SK-N-SH (cell line): Measurements from ENCODE around the gene GLYR1. TPM values are rescaled to one million over a fixed set of nuclear protein-coding genes. Genes with fewer than 3 reads are reported as not detected.

Experiments
- CTCF ChIA-PET: fragments of 300-600, 350-600 bp; formaldehyde crosslinking; extraction: SDS; loops from one replicate; lab custom pipeline; 2021; lab: Yijun Ruan, JAX
- POLR2A ChIA-PET: fragments of 350-600 bp; sonication (Branson Sonifier 250); formaldehyde crosslinking; extraction: SDS; loops from one replicate; lab custom pipeline; 2020; ENCODE audit warnings: antibody characterized with exemption, inconsistent platforms; lab: Yijun Ruan, JAX
- DNase-seq: peaks from one replicate; pipeline ENCODE4 v3.0.0; 2012
- H2AFZ ChIP-seq: fragments of 200-600 bp; sonication (generic); 2 replicates; pipeline ENCODE4 v1.8.1; 2016; ENCODE audit warnings: antibody characterized with exemption, mild to moderate bottlenecking, low read depth
- H3F3A ChIP-seq: fragments of 200-600 bp; sonication (generic); replicated peaks from 2 replicates; pipeline ENCODE3; 2016; ENCODE audit warnings: antibody characterized with exemption, mild to moderate bottlenecking; ENCODE audit not compliant: insufficient read depth
- H3K27ac ChIP-seq, 2 experiments: fragments of 200-500 bp in 1 of 2; fragments of 200-600 bp in 1 of 2; sonication (Bioruptor generic) in 1 of 2; sonication (generic), shearing (Covaris generic) in 1 of 2; 2 replicates each; pipeline versions ENCODE4 v1.5.1 to v1.6.1; 2014 to 2016; ENCODE audit warnings: low read depth in 2 of 2, inconsistent platforms in 1 of 2, low read length in 1 of 2, mild to moderate bottlenecking in 1 of 2, mixed read lengths in 1 of 2
- H3K27me3 ChIP-seq: fragments of 200-600 bp; sonication (generic), shearing (Covaris generic); 2 replicates; pipeline ENCODE4 v1.6.1; 2016; ENCODE audit warnings: mixed run types; ENCODE audit not compliant: insufficient read depth
- H3K36me3 ChIP-seq, 2 experiments: fragments of 200-500 bp in 1 of 2; fragments of 200-600 bp in 1 of 2; sonication (Bioruptor generic) in 1 of 2; sonication (generic) in 1 of 2; replicated peaks in 1 of 2; 2 replicates each; pipeline versions ENCODE3 to v1.5.1; 2014 to 2016; ENCODE audit warnings: low read length in 1 of 2, mild to moderate bottlenecking in 1 of 2; ENCODE audit not compliant: insufficient read depth in 2 of 2, control insufficient read depth in 1 of 2
- H3K4me1 ChIP-seq, 2 experiments: fragments of 200-500 bp in 1 of 2; fragments of 200-600 bp in 1 of 2; sonication (Bioruptor generic) in 1 of 2; sonication (generic), shearing (Covaris generic) in 1 of 2; 2 replicates each; pipeline versions ENCODE4 v1.5.1 to v1.6.1; 2014 to 2016; ENCODE audit warnings: low read depth in 1 of 2, low read length in 1 of 2, mixed run types in 1 of 2; ENCODE audit not compliant: insufficient read depth in 2 of 2, control insufficient read depth in 1 of 2
- H3K4me2 ChIP-seq: fragments of 200-600 bp; sonication (generic), shearing (Covaris generic); 2 replicates; pipeline ENCODE4 v1.6.1; 2017; ENCODE audit warnings: mixed run types
- H3K4me3 ChIP-seq, 2 experiments: fragments of 200-500 bp in 1 of 2; fragments of 200-600 bp in 1 of 2; sonication (Bioruptor generic) in 1 of 2; sonication (generic), shearing (Covaris generic) in 1 of 2; 2 replicates each; pipeline versions ENCODE4 v1.5.1 to v1.8.1; 2014 to 2016; ENCODE audit warnings: low read depth in 2 of 2, inconsistent platforms in 1 of 2, low read length in 1 of 2, mild to moderate bottlenecking in 1 of 2, mixed read lengths in 1 of 2, moderate library complexity in 1 of 2
- H3K79me2 ChIP-seq: fragments of 200-600 bp; sonication (generic); 2 replicates; pipeline ENCODE4 v1.8.1; 2017; ENCODE audit warnings: mild to moderate bottlenecking; ENCODE audit not compliant: insufficient read depth
- H3K9ac ChIP-seq: fragments of 200-600 bp; sonication (generic); 2 replicates; pipeline ENCODE4 v1.6.1; 2017; ENCODE audit warnings: mixed run types
- H3K9me2 ChIP-seq: fragments of 200-600 bp; sonication (generic); 2 replicates; pipeline ENCODE4 v1.6.1; 2017; ENCODE audit warnings: mixed run types
- H3K9me3 ChIP-seq: fragments of 200-600 bp; sonication (generic); 2 replicates; pipeline ENCODE4 v1.6.1; 2017; ENCODE audit warnings: mixed run types, mild to moderate bottlenecking, moderate library complexity
- H4K20me1 ChIP-seq: fragments of 200-600 bp; sonication (generic); 2 replicates; pipeline ENCODE4 v1.6.1; 2017; ENCODE audit warnings: mild to moderate bottlenecking, mixed run types; ENCODE audit not compliant: insufficient read depth
- CHD2 ChIP-seq: fragments of 150-350 bp; IDR thresholded peaks from 2 replicates; pipeline ENCODE4 v1.6.1; 2018; ENCODE audit warnings: low read length; ENCODE audit not compliant: partially characterized antibody
- ELF1 ChIP-seq: IDR thresholded peaks from 2 replicates; pipeline ENCODE4 v1.4.0; 2012
- FOSL2 ChIP-seq: IDR thresholded peaks from 2 replicates; pipeline ENCODE4 v1.4.0; 2012; ENCODE audit warnings: low read depth, mild to moderate bottlenecking, moderate library complexity, borderline replicate concordance
- NFIC ChIP-seq: IDR thresholded peaks from 2 replicates; pipeline ENCODE4 v1.4.0; 2012; ENCODE audit warnings: borderline replicate concordance
- NRF1 ChIP-seq: IDR thresholded peaks from 2 replicates; pipeline ENCODE4 v1.6.1; 2012; ENCODE audit warnings: low read depth, mild to moderate bottlenecking, low read length
- POLR2AphosphoS5 ChIP-seq: IDR thresholded peaks from 2 replicates; pipeline ENCODE4 v1.6.1; 2012; ENCODE audit warnings: low read depth, low read length
- RAD21 ChIP-seq: IDR thresholded peaks from 2 replicates; pipeline ENCODE4 v1.6.1; 2012; ENCODE audit warnings: mild to moderate bottlenecking, low read length
- RFX5 ChIP-seq: IDR thresholded peaks from 2 replicates; pipeline ENCODE4 v1.6.1; 2012; ENCODE audit warnings: mild to moderate bottlenecking, improper control_type of control experiment, low read length
- SIN3A ChIP-seq: IDR thresholded peaks from 2 replicates; pipeline ENCODE4 v1.6.1; 2012; ENCODE audit warnings: low read depth, mild to moderate bottlenecking, low read length, moderate library complexity, borderline replicate concordance
- YY1 ChIP-seq: IDR thresholded peaks from 2 replicates; pipeline ENCODE4 v1.4.0; 2012; ENCODE audit warnings: low read depth, mild to moderate bottlenecking
- WGBS: methylation state at CpG from one replicate; pipeline ENCODE4 v1.1.6; 2017; ENCODE audit warnings: low lambda C conversion rate; 5-methylcytosine and 5-hydroxymethylcytosine counted together
- polyA plus RNA-seq, 3 experiments: library from polyadenylated mRNA; depleted of rRNA; stranded (reverse); fragments of >200 nt; gene quantifications; 2 replicates each; pipeline ENCODE4 v1.2.3, GENCODE V29; 2012
- TF ChIP-seq, protein P1 (sequence below): IDR thresholded peaks from 2 replicates; pipeline ENCODE4; 2012
- TF ChIP-seq, protein P2 (sequence below): fragments of 150-350 bp; IDR thresholded peaks from 2 replicates; pipeline ENCODE4 v1.6.1; 2017; ENCODE audit warnings: antibody characterized with exemption, low read length, low read depth, borderline replicate concordance
- TF ChIP-seq, protein P3 (sequence below): fragments of 200-600 bp; sonication (generic); IDR thresholded peaks from 2 replicates; pipeline ENCODE4 v1.6.1; 2017; ENCODE audit warnings: antibody characterized with exemption, mild to moderate bottlenecking, moderate library complexity
- TF ChIP-seq, protein P4 (sequence below): IDR thresholded peaks from 2 replicates; pipeline ENCODE4 v1.6.1; 2012; ENCODE audit warnings: mild to moderate bottlenecking, low read depth, low read length, moderate library complexity
- TF ChIP-seq, protein P5 (sequence below): IDR thresholded peaks from 2 replicates; pipeline ENCODE4 v1.4.0; 2012; ENCODE audit warnings: low read depth, borderline replicate concordance

Gene GLYR1
- polyA plus RNA-seq, 1 of the 3 experiments (the other 2 are of a cell fraction) = 40.1 TPM

DNA sequence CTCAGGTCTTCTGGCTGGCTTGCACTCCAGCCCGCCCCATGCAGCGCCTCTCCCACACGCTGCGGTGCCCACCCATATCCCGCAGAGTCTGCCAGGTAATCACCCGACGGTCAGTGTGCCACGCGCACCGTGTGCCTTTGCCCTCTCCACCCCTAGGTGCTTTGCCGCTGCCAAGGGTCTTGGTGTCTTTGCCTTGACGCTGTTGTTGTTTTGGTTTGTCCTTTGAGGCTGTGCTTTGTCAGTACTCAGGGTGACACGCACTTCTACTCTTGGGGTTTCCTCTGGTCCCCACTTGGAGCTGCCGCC, 30.2 kb upstream of the GLYR1 start:
- TF ChIP-seq POLR2AphosphoS5 (no peak), FOSL2 (no peak), SIN3A (no peak), YY1 (no peak)
- TF ChIP-seq, protein P1, sequence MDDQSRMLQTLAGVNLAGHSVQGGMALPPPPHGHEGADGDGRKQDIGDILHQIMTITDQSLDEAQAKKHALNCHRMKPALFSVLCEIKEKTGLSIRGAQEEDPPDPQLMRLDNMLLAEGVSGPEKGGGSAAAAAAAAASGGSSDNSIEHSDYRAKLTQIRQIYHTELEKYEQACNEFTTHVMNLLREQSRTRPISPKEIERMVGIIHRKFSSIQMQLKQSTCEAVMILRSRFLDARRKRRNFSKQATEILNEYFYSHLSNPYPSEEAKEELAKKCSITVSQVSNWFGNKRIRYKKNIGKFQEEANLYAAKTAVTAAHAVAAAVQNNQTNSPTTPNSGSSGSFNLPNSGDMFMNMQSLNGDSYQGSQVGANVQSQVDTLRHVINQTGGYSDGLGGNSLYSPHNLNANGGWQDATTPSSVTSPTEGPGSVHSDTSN = no peak
- TF ChIP-seq, protein P2, sequence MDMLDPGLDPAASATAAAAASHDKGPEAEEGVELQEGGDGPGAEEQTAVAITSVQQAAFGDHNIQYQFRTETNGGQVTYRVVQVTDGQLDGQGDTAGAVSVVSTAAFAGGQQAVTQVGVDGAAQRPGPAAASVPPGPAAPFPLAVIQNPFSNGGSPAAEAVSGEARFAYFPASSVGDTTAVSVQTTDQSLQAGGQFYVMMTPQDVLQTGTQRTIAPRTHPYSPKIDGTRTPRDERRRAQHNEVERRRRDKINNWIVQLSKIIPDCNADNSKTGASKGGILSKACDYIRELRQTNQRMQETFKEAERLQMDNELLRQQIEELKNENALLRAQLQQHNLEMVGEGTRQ = no peak
- TF ChIP-seq, protein P3, sequence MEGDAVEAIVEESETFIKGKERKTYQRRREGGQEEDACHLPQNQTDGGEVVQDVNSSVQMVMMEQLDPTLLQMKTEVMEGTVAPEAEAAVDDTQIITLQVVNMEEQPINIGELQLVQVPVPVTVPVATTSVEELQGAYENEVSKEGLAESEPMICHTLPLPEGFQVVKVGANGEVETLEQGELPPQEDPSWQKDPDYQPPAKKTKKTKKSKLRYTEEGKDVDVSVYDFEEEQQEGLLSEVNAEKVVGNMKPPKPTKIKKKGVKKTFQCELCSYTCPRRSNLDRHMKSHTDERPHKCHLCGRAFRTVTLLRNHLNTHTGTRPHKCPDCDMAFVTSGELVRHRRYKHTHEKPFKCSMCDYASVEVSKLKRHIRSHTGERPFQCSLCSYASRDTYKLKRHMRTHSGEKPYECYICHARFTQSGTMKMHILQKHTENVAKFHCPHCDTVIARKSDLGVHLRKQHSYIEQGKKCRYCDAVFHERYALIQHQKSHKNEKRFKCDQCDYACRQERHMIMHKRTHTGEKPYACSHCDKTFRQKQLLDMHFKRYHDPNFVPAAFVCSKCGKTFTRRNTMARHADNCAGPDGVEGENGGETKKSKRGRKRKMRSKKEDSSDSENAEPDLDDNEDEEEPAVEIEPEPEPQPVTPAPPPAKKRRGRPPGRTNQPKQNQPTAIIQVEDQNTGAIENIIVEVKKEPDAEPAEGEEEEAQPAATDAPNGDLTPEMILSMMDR = no peak
- ChIA-PET CTCF (no interaction called here), POLR2A (no interaction called here)

DNA sequence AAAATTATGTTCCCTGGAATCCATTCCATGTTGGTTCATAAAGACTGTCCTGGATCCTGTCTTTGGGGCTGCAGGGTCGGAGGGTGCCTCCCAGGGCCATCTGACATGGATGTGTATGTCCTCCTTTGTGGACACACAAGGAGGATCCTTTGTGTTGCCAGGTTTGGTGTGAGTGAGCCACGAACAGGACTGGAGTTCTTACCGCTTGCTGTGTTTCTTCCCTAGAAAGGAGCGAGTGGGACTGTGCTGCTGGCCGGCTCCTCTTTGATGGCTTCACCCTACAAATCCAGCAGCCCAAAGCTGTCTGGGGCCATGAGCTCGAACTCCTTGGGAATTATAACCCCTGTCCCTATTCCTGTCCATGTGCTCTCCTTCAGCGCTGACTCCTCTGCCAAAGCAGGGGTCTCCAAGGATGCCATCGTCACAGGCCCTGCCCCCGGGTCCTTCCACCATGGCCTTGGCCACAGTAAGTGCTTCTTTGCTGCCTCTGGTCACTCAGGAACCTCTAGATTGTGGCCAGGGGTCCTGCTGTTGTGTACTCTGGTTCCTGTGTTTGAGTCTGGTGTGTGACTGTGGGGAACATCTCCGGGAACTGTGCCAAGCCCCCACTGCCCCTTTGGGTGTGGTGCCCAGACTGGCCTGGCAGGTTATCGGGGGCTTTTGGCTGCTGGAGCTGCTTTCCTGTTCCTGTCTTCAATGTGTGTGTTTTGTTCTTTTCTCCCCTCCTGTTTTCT, 29.7 kb upstream of the GLYR1 start:
- H3K9me3 ChIP-seq = no peaks in the 10 kb centered on the region
- no peak overlapping the region for H3K4me3 ChIP-seq
- peaks cover 4% of the 10 kb centered on the region; the same call in 1 of the 2 replicates for H4K20me1 ChIP-seq
- no peak overlapping the region for H3K27ac ChIP-seq
- ChIA-PET POLR2A (no interaction called here), CTCF (no interaction called here)
- no peak overlapping the region for H2AFZ ChIP-seq
- no peaks in the 10 kb centered on the region for H3K9me2 ChIP-seq
- no peak for DNase-seq
- peaks cover 2 to 9% of the 10 kb centered on the region in 2 experiments; a peak in 3 of 4 replicates for H3K4me1 ChIP-seq
- H3K4me2 ChIP-seq = no peak overlapping the region
- 91% methylated on average over 11 of the region's 11 CpGs for WGBS
- H3K36me3 ChIP-seq = peaks cover 55 to 75% of the 10 kb centered on the region in 2 experiments
- H3K79me2 ChIP-seq = peaks cover 9% of the 10 kb centered on the region; the same call in 1 of the 2 replicates
- peaks cover 14% of the 10 kb centered on the region for H3F3A ChIP-seq
- no peaks in the 10 kb centered on the region for H3K27me3 ChIP-seq
- no peak overlapping the region for H3K9ac ChIP-seq
- TF ChIP-seq CHD2 (no peak), NRF1 (no peak), RFX5 (no peak), FOSL2 (no peak), NFIC (no peak), ELF1 (no peak), RAD21 (no peak)
- TF ChIP-seq, protein P4, sequence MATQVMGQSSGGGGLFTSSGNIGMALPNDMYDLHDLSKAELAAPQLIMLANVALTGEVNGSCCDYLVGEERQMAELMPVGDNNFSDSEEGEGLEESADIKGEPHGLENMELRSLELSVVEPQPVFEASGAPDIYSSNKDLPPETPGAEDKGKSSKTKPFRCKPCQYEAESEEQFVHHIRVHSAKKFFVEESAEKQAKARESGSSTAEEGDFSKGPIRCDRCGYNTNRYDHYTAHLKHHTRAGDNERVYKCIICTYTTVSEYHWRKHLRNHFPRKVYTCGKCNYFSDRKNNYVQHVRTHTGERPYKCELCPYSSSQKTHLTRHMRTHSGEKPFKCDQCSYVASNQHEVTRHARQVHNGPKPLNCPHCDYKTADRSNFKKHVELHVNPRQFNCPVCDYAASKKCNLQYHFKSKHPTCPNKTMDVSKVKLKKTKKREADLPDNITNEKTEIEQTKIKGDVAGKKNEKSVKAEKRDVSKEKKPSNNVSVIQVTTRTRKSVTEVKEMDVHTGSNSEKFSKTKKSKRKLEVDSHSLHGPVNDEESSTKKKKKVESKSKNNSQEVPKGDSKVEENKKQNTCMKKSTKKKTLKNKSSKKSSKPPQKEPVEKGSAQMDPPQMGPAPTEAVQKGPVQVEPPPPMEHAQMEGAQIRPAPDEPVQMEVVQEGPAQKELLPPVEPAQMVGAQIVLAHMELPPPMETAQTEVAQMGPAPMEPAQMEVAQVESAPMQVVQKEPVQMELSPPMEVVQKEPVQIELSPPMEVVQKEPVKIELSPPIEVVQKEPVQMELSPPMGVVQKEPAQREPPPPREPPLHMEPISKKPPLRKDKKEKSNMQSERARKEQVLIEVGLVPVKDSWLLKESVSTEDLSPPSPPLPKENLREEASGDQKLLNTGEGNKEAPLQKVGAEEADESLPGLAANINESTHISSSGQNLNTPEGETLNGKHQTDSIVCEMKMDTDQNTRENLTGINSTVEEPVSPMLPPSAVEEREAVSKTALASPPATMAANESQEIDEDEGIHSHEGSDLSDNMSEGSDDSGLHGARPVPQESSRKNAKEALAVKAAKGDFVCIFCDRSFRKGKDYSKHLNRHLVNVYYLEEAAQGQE = no peak
- TF ChIP-seq, protein P5, sequence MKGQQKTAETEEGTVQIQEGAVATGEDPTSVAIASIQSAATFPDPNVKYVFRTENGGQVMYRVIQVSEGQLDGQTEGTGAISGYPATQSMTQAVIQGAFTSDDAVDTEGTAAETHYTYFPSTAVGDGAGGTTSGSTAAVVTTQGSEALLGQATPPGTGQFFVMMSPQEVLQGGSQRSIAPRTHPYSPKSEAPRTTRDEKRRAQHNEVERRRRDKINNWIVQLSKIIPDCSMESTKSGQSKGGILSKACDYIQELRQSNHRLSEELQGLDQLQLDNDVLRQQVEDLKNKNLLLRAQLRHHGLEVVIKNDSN = no peak
- TF ChIP-seq, protein P2 = no peak
- TF ChIP-seq, protein P1 = no peak

More for the DNA sequence above, 30.2 kb upstream of the GLYR1 start:
- Histone ChIP-seq H3K27me3 (no peaks in the 10 kb centered on the region), H4K20me1 (peaks cover 10% of the 10 kb centered on the region), H3K36me3 (peaks cover 55 to 71% of the 10 kb centered on the region in 2 experiments), H3K9me3 (no peaks in the 10 kb centered on the region), H3K4me3 (no peak overlapping the region), H3K9ac (no peak overlapping the region), H3K9me2 (no peaks in the 10 kb centered on the region), H2AFZ (no peak overlapping the region), H3K79me2 (peaks cover 9% of the 10 kb centered on the region; the same call in 1 of the 2 replicates), H3K4me2 (no peak overlapping the region), H3K4me1 (peaks cover 7 to 13% of the 10 kb centered on the region in 2 experiments; a peak in 3 of 4 replicates), H3K27ac (no peak overlapping the region), H3F3A (peaks cover 19% of the 10 kb centered on the region)
- DNase-seq = no peak
- WGBS = 100% methylated on average over 14 of the region's 14 CpGs
